ENCODE measurements around the gene CFAP61.
"Not testable (repeated sequence)": the region's sequence is repeated elsewhere in the genome, so short reads cannot be mapped to it uniquely, and the experiment has no call there.

The CFAP61 gene

GRCh38 chr20:20237093-20237959 lies 185.0 kb downstream of the CFAP61 start:
- no peak for DNase-seq

- DNase-seq = peak; percentile 99
Measured at GRCh38 chr20:20241976-20242375, 189.6 kb downstream of the CFAP61 start.

- DNase-seq = not testable (repeated sequence)
Measured at GRCh38 chr20:20244384-20244783, 192.1 kb downstream of the CFAP61 start.

- no peak for DNase-seq
Measured at GRCh38 chr20:20246996-20247633, 194.8 kb downstream of the CFAP61 start.

- DNase-seq = no peak
Measured at GRCh38 chr20:20248620-20249200, 196.4 kb downstream of the CFAP61 start.

- DNase-seq = no peak
Measured at GRCh38 chr20:20251317-20251716, 199.0 kb downstream of the CFAP61 start.

GRCh38 chr20:20251836-20252235 lies 199.5 kb downstream of the CFAP61 start:
- peak; percentile 61 for DNase-seq

- DNase-seq = no peak
Measured at GRCh38 chr20:20253039-20253743, 200.9 kb downstream of the CFAP61 start.

- DNase-seq = no peak
Measured at GRCh38 chr20:20253744-20254330, 201.5 kb downstream of the CFAP61 start.

- DNase-seq = no peak
Measured at GRCh38 chr20:20255099-20255498, 202.8 kb downstream of the CFAP61 start.

- no peak for DNase-seq
Measured at GRCh38 chr20:20259533-20259932, 207.2 kb downstream of the CFAP61 start.

- DNase-seq = no peak
Measured at GRCh38 chr20:20261159-20261558, 208.8 kb downstream of the CFAP61 start.

- DNase-seq = no peak
Measured at GRCh38 chr20:20265210-20265609, 212.9 kb downstream of the CFAP61 start.

- DNase-seq = no peak
Measured at GRCh38 chr20:20266552-20266951, 214.2 kb downstream of the CFAP61 start.

GRCh38 chr20:20267685-20268370 lies 215.5 kb downstream of the CFAP61 start:
- no peak for DNase-seq

GRCh38 chr20:20271271-20271670 lies 218.9 kb downstream of the CFAP61 start:
- no peak for DNase-seq

GRCh38 chr20:20272686-20273085 lies 220.4 kb downstream of the CFAP61 start:
- no peak for DNase-seq

- no peak for DNase-seq
Measured at GRCh38 chr20:20273286-20273685, 221.0 kb downstream of the CFAP61 start.

GRCh38 chr20:20274821-20275220 lies 222.5 kb downstream of the CFAP61 start:
- no peak for DNase-seq

- no peak for DNase-seq
Measured at GRCh38 chr20:20275636-20276035, 223.3 kb downstream of the CFAP61 start.

- peak; percentile 77 for DNase-seq
Measured at GRCh38 chr20:20276811-20277530, 224.6 kb downstream of the CFAP61 start.
